ENCODE data around the gene GJA1. TPM values are rescaled to one million over a fixed set of nuclear protein-coding genes. Genes with fewer than 3 reads are reported as not detected.

Gene GJA1
- polyA plus RNA-seq, 1 donor from 2014 or later, result 3.5 TPM

DNA sequence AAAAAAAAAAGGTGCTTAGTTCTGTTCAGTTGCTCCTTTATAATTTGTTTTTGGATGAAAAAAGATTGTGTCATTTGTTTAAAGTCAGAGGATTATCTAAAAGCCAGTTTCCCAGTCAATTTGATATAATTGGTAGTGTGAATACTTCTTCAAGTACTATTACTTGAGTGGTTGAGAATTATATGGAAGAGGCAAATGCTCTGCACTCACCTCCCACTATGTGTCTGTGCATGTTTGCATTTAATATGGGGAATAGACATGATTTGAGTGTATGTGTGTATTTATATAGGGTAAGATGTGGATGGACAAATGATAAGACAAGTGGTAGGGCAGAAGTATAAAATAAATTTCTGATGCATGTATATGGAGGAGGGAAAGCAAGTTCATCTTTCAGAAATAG is 15.8 kb downstream of the GJA1 start:
- Histone ChIP-seq H3K27ac (ENCODE audit: low read length) (no peak overlapping the region), H3K36me3 (ENCODE audit: insufficient read depth, low read length) (no peaks in the 10 kb centered on the region), H3K9ac (ENCODE audit: low read length) (no peak overlapping the region), H3K9me2 (ENCODE audit: insufficient read depth, low read length) (no peaks in the 10 kb centered on the region), H3K27me3 (ENCODE audit: insufficient read depth, low read depth, low read length) (no peaks in the 10 kb centered on the region), H3F3A (ENCODE audit: insufficient read depth, low read length, poor library complexity, severe bottlenecking) (no peaks in the 10 kb centered on the region), H3K79me2 (replicated peaks; ENCODE audit: insufficient read depth, low read length) (no peaks in the 10 kb centered on the region), H3K9me3 (ENCODE audit: low read length) (no peaks in the 10 kb centered on the region), H4K20me1 (ENCODE audit: insufficient read depth) (no peaks in the 10 kb centered on the region), H3K4me3 (ENCODE audit: low read length) (no peak overlapping the region), H3K4me2 (ENCODE audit: low read length) (no peak overlapping the region), H2AFZ (ENCODE audit: low read depth, low read length) (no peak overlapping the region)
- TF ChIP-seq EZH2 (IDR thresholded peaks at IDR 0.05; ENCODE audit: borderline replicate concordance, insufficient read depth, low read length, poor library complexity, severe bottlenecking), result no peak
- no peak for TF ChIP-seq TAF1 (IDR thresholded peaks at IDR 0.05; ENCODE audit: low read depth)

DNA sequence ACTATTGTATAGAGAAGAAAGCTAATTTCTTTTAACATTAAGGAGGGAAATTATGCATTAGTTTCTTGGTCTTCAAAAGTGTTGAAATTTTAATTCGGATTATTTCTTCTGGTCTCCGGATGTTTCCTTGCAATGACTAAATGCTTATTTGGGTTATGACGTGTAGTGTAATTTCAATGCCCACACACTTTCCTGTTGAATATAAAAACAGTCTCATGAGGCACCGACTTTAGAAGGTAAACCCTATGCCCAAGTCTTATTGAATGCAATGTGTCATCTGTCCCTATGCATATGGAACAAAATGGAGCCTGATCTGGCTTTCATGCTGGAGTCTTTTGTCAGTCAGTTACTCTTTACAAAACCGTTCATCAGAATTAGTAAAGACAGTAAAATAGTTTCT is 17.7 kb downstream of the GJA1 start:
- Histone ChIP-seq H3K9me3 (ENCODE audit: low read length) (no peaks in the 10 kb centered on the region), H3K27me3 (ENCODE audit: insufficient read depth, low read depth, low read length) (no peaks in the 10 kb centered on the region), H3K27ac (ENCODE audit: low read length) (no peak overlapping the region), H3K9me2 (ENCODE audit: insufficient read depth, low read length) (no peaks in the 10 kb centered on the region), H4K20me1 (ENCODE audit: insufficient read depth) (no peaks in the 10 kb centered on the region), H3K36me3 (ENCODE audit: insufficient read depth, low read length) (no peaks in the 10 kb centered on the region), H3K79me2 (replicated peaks; ENCODE audit: insufficient read depth, low read length) (no peaks in the 10 kb centered on the region), H3K4me2 (ENCODE audit: low read length) (no peak overlapping the region), H2AFZ (ENCODE audit: low read depth, low read length) (no peak overlapping the region), H3K9ac (ENCODE audit: low read length) (no peak overlapping the region), H3F3A (ENCODE audit: insufficient read depth, low read length, poor library complexity, severe bottlenecking) (no peaks in the 10 kb centered on the region), H3K4me3 (ENCODE audit: low read length) (no peak overlapping the region)
- TF ChIP-seq CTCF (IDR thresholded peaks at IDR 0.05; ENCODE audit: poor library complexity, severe bottlenecking) (no peak), RAD21 (conservative IDR thresholded peaks at IDR 0.05) (no peak), POLR2AphosphoS5 (IDR thresholded peaks at IDR 0.05) (no peak), EP300 (conservative IDR thresholded peaks at IDR 0.05; ENCODE audit: poor library complexity, severe bottlenecking) (no peak), MXI1 (conservative IDR thresholded peaks at IDR 0.05; ENCODE audit: poor library complexity, severe bottlenecking) (no peak), SMC3 (conservative IDR thresholded peaks at IDR 0.05; ENCODE audit: poor library complexity) (no peak), EZH2 (IDR thresholded peaks at IDR 0.05; ENCODE audit: borderline replicate concordance, insufficient read depth, low read length, poor library complexity, severe bottlenecking) (no peak), TAF1 (IDR thresholded peaks at IDR 0.05; ENCODE audit: low read depth) (no peak)
- TF ChIP-seq, protein P1, sequence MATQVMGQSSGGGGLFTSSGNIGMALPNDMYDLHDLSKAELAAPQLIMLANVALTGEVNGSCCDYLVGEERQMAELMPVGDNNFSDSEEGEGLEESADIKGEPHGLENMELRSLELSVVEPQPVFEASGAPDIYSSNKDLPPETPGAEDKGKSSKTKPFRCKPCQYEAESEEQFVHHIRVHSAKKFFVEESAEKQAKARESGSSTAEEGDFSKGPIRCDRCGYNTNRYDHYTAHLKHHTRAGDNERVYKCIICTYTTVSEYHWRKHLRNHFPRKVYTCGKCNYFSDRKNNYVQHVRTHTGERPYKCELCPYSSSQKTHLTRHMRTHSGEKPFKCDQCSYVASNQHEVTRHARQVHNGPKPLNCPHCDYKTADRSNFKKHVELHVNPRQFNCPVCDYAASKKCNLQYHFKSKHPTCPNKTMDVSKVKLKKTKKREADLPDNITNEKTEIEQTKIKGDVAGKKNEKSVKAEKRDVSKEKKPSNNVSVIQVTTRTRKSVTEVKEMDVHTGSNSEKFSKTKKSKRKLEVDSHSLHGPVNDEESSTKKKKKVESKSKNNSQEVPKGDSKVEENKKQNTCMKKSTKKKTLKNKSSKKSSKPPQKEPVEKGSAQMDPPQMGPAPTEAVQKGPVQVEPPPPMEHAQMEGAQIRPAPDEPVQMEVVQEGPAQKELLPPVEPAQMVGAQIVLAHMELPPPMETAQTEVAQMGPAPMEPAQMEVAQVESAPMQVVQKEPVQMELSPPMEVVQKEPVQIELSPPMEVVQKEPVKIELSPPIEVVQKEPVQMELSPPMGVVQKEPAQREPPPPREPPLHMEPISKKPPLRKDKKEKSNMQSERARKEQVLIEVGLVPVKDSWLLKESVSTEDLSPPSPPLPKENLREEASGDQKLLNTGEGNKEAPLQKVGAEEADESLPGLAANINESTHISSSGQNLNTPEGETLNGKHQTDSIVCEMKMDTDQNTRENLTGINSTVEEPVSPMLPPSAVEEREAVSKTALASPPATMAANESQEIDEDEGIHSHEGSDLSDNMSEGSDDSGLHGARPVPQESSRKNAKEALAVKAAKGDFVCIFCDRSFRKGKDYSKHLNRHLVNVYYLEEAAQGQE (IDR thresholded peaks at IDR 0.05; ENCODE audit: borderline replicate concordance), result no peak

DNA sequence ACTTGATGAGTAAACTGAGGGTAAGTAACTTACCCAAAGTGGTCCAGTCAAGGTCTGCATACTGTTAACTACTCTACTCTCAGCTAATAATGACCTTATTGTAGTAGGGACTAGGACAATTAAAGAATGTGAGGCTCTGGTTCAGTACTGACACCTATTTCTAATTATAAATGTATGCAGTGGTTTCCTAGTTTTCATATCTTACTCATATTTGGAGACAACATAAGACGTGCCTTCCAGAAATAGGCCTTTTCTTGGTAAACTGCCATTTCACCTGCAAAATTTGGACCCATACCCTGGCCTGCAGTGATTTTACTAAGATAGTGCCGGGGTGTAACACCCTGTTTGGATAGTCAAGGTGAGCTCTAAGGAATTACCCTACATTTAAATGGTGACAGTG is 24.7 kb downstream of the GJA1 start:
- no peak overlapping the region for H3K4me3 ChIP-seq (ENCODE audit: low read length)
- H3K27me3 ChIP-seq (ENCODE audit: insufficient read depth, low read depth, low read length), result no peaks in the 10 kb centered on the region
- H3K36me3 ChIP-seq (ENCODE audit: insufficient read depth, low read length), result no peaks in the 10 kb centered on the region
- H3F3A ChIP-seq (ENCODE audit: insufficient read depth, low read length, poor library complexity, severe bottlenecking), result no peaks in the 10 kb centered on the region
- H3K79me2 ChIP-seq (replicated peaks; ENCODE audit: insufficient read depth, low read length), result no peaks in the 10 kb centered on the region
- H3K9ac ChIP-seq (ENCODE audit: low read length), result no peak overlapping the region
- H3K4me2 ChIP-seq (ENCODE audit: low read length), result no peak overlapping the region
- H3K27ac ChIP-seq (ENCODE audit: low read length), result no peak overlapping the region
- H3K9me2 ChIP-seq (ENCODE audit: insufficient read depth, low read length), result no peaks in the 10 kb centered on the region
- TF ChIP-seq CTCF (IDR thresholded peaks at IDR 0.05; ENCODE audit: poor library complexity, severe bottlenecking) (no peak), SMC3 (conservative IDR thresholded peaks at IDR 0.05; ENCODE audit: poor library complexity) (no peak), TAF1 (IDR thresholded peaks at IDR 0.05; ENCODE audit: low read depth) (no peak), EP300 (conservative IDR thresholded peaks at IDR 0.05; ENCODE audit: poor library complexity, severe bottlenecking) (no peak), MXI1 (conservative IDR thresholded peaks at IDR 0.05; ENCODE audit: poor library complexity, severe bottlenecking) (no peak), POLR2AphosphoS5 (IDR thresholded peaks at IDR 0.05) (no peak), EZH2 (IDR thresholded peaks at IDR 0.05; ENCODE audit: borderline replicate concordance, insufficient read depth, low read length, poor library complexity, severe bottlenecking) (no peak), RAD21 (conservative IDR thresholded peaks at IDR 0.05) (no peak)
- TF ChIP-seq, protein P1 (IDR thresholded peaks at IDR 0.05; ENCODE audit: borderline replicate concordance), result no peak
- H3K9me3 ChIP-seq (ENCODE audit: low read length), result no peaks in the 10 kb centered on the region
- no peaks in the 10 kb centered on the region for H4K20me1 ChIP-seq (ENCODE audit: insufficient read depth)
- H2AFZ ChIP-seq (ENCODE audit: low read depth, low read length), result no peak overlapping the region
